Esophagus squamous epithelium (tissue), 5 donors: ENCODE results near the gene FAIM. TPM values are rescaled to one million over a fixed set of nuclear protein-coding genes. Genes with fewer than 3 reads are reported as not detected.

Experiments
- DNase-seq: peaks from one replicate; lab custom pipeline; 2025; lab: John Stamatoyannopoulos, UW
- H3K27ac ChIP-seq, 4 donors: fragments of 200-600 bp; sonication (generic); one replicate each; pipeline ENCODE4 v1.5.1; 2016 to 2019; ENCODE audit warnings: mild to moderate bottlenecking in 1 of 4
- H3K27me3 ChIP-seq, 4 donors: fragments of 200-600 bp; sonication (generic); 1 replicate in 3 of 4; 2 replicates in 1 of 4; pipeline versions ENCODE4 v1.5.1 to v1.6.0; 2017 to 2021; ENCODE audit warnings: antibody characterized with exemption in 1 of 4
- H3K36me3 ChIP-seq, 3 donors: fragments of 200-600 bp; sonication (generic); one replicate each; pipeline ENCODE4 v1.5.1; 2016 to 2019
- H3K4me1 ChIP-seq, 3 donors: fragments of 200-600 bp; sonication (generic); one replicate each; pipeline ENCODE4 v1.5.1; 2017 to 2019
- H3K4me3 ChIP-seq, 4 donors: fragments of 200-600 bp; sonication (generic); 1 replicate in 3 of 4; 2 replicates in 1 of 4; pipeline ENCODE4 v1.5.1; 2016 to 2019; ENCODE audit warnings: mild to moderate bottlenecking in 2 of 4, moderate library complexity in 1 of 4
- H3K9me3 ChIP-seq, 3 donors: fragments of 200-600 bp; sonication (generic); one replicate each; pipeline ENCODE4 v1.5.1; 2016 to 2019
- POLR2A ChIP-seq, 4 donors: fragments of 450-650 bp; IDR thresholded peaks; one replicate each; pipeline ENCODE4 v1.6.1; 2017; ENCODE audit warnings: antibody characterized with exemption in 4 of 4, mild to moderate bottlenecking in 4 of 4, moderate library complexity in 3 of 4
- WGBS, 2 donors: methylation state at CpG; one replicate each; pipeline ENCODE4 v1.1.5; 2018; 5-methylcytosine and 5-hydroxymethylcytosine counted together
- intact Hi-C: fragments of 100-400 bp; cut with DNase I; formaldehyde crosslinking; loops from one replicate; pipeline ENCODE4 v1.15.0; 2022
- total RNA-seq, 4 donors: library from RNA; depleted of rRNA; stranded (reverse); fragments of >200 nt; gene quantifications; one replicate each; pipeline ENCODE4 v1.1.0, GENCODE V29; 2016
- TF ChIP-seq, protein P1 (sequence below), 6 experiments: fragments of 450-650 bp in 4 of 6; fragments of 200-600 bp in 2 of 6; sonication (generic) in 2 of 6; IDR thresholded peaks; one replicate each; pipeline ENCODE4 v1.5.1; 2016 to 2019; ENCODE audit warnings: antibody characterized with exemption in 6 of 6, mild to moderate bottlenecking in 4 of 6, moderate library complexity in 4 of 6
- donor health status: DM: yes; HTN: yes; CAD: no.

Gene FAIM
- total RNA-seq, 4 donors from 2014 or later: 8.0 to 16.0 (median 11.1) TPM

DNA sequence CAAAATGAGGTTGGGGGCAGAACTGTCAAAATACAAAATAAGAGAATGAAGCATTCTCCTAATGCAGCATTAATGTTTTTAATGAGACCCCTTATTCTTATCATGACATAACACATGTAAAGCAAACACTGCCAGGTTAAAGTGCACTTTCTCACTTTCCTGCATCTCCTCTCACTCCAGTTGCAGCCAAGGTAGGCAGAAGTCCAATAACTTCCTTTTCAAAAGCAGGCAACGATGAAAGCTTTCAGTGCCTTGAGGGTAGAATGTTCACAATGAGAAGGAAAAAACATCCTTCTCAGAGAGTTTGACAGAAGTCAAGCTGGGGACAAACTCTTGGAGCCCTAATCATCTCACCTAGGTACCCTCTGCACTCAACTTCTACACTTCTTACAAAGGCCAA is 59.5 kb downstream of the FAIM start:
- WGBS, 2 donors: 31 to 39% methylated on average over 1 of the region's 1 CpG
- H3K4me3 ChIP-seq: no peak overlapping the region
- intact Hi-C loops: no loop called here

DNA sequence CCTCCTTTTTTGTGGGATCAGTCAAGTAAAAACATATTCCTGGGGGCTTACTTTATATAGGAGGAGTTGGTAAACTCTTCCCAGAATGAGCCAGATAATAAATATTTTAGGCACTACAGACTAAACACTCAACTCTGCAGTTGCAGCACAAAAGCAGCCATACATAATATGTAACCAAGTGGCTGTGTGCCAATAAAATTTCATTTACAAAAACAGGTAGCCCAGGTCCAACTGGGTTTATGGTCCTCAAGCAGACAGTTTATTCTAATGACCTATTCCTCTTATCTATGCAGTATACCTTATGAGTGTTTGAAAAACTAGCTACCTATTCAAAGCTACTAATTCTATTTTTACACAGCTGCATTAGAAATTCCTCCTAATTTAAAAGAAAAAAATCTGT is 61.8 kb downstream of the FAIM start:
- TF ChIP-seq, protein P1, sequence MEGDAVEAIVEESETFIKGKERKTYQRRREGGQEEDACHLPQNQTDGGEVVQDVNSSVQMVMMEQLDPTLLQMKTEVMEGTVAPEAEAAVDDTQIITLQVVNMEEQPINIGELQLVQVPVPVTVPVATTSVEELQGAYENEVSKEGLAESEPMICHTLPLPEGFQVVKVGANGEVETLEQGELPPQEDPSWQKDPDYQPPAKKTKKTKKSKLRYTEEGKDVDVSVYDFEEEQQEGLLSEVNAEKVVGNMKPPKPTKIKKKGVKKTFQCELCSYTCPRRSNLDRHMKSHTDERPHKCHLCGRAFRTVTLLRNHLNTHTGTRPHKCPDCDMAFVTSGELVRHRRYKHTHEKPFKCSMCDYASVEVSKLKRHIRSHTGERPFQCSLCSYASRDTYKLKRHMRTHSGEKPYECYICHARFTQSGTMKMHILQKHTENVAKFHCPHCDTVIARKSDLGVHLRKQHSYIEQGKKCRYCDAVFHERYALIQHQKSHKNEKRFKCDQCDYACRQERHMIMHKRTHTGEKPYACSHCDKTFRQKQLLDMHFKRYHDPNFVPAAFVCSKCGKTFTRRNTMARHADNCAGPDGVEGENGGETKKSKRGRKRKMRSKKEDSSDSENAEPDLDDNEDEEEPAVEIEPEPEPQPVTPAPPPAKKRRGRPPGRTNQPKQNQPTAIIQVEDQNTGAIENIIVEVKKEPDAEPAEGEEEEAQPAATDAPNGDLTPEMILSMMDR (IDR thresholded peaks at IDR 0.05): no peak
- no peak for TF ChIP-seq POLR2A (IDR thresholded peaks at IDR 0.05)
- intact Hi-C loops: no loop called here
- no peak for DNase-seq
- H3K4me1 ChIP-seq: peaks cover 0 to 10% (median 6%) of the 10 kb centered on the region in 3 donors
- peaks cover 0 to 48% (median 0%) of the 10 kb centered on the region in 3 donors for H3K36me3 ChIP-seq
- H3K27me3 ChIP-seq: no peaks in the 10 kb centered on the region
- no peak overlapping the region for H3K4me3 ChIP-seq
- H3K9me3 ChIP-seq: peaks cover 0 to 10% (median 4%) of the 10 kb centered on the region in 3 donors
- no peak overlapping the region for H3K27ac ChIP-seq

More for the DNA sequence above, 59.5 kb downstream of the FAIM start:
- Histone ChIP-seq H3K27ac (no peak overlapping the region), H3K9me3 (no peaks in the 10 kb centered on the region), H3K36me3 (peaks cover 0 to 54% (median 9%) of the 10 kb centered on the region in 3 donors), H3K4me1 (peaks cover 0 to 10% (median 0%) of the 10 kb centered on the region in 3 donors), H3K27me3 (no peaks in the 10 kb centered on the region)
- TF ChIP-seq POLR2A (IDR thresholded peaks at IDR 0.05): no peak
- TF ChIP-seq, protein P1 (IDR thresholded peaks at IDR 0.05): no peak
- DNase-seq: no peak

DNA sequence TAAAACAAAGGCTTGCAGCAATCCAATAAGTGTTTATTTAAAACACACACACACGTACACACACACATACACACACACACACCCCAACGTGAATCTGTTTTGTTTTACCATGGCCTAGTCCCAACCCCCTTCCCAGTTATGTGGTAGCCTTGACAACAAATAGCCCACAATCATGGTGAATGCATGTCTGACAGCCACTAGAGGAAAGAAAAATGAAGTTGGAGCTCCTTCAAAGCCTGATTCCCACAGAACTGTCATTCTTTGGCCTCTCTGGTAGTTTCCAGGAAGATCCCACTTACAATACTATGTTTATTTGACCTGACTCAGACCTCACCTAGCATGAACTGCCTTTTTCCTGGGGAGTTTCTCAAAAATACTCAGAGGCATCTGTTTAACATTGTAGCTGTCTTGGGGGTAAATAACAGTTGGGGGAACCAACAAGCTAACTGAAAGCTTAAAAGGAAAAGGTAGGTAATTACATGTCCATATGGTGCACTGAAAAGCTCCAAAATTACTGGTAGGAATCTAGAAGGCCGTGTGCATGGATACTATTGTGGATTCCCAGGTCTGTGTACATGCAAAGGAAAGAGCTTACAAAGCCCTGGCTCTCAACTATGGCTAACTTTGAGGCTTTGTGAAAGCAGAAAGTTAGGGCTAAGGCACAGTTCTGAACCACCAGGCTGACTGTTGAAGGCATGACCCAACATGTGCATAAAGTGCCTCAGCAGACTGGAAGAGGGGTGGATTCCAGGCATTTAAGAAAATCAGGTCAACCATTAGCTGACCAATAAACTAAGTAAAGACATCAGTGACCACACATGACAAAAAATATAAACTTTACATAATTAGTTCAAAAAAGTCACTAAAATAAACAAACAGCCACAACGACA is 65.3 kb downstream of the FAIM start:
- 54 to 55% methylated on average over 4 of the region's 4 CpGs for WGBS, 2 donors
- TF ChIP-seq, protein P1 (IDR thresholded peaks at IDR 0.05): no peak
- TF ChIP-seq POLR2A (IDR thresholded peaks at IDR 0.05): no peak
- no peak for DNase-seq

DNA sequence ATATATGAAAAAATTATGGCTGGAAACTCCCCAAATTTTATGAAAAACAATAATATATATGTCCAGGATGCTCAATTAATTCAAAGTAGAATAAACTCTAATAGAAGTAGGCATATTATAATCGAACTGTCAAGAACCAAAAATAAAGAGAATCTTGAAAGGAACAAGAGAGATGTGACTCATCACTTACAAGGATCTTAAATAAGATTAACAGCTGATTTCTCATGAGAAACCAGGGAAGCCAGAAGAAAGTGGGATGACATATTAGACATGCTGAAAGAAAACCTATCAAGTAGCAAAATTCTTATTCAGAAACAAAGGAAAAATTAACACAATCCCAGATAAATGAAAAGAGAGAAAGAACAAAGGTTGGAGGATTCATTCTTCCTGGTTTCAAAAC is 66.8 kb downstream of the FAIM start:
- Histone ChIP-seq H3K9me3 (peaks cover 4 to 29% (median 8%) of the 10 kb centered on the region in 3 donors), H3K36me3 (peaks cover 0 to 67% (median 8%) of the 10 kb centered on the region in 3 donors), H3K4me1 (peaks cover 0 to 6% (median 5%) of the 10 kb centered on the region in 3 donors), H3K27ac (no peak overlapping the region), H3K4me3 (no peak overlapping the region), H3K27me3 (no peaks in the 10 kb centered on the region)
- 81 to 86% methylated on average over 1 of the region's 1 CpG for WGBS, 2 donors
- TF ChIP-seq, protein P1 (IDR thresholded peaks at IDR 0.05): no peak
- no peak for TF ChIP-seq POLR2A (IDR thresholded peaks at IDR 0.05)
- DNase-seq: no peak
- intact Hi-C loops: no loop called here

More for the DNA sequence above, 65.3 kb downstream of the FAIM start:
- H3K4me3 ChIP-seq: no peak overlapping the region
- H3K9me3 ChIP-seq: peaks cover 4 to 29% (median 8%) of the 10 kb centered on the region in 3 donors
- no peak overlapping the region for H3K27ac ChIP-seq
- no peaks in the 10 kb centered on the region for H3K27me3 ChIP-seq
- peaks cover 0 to 52% (median 8%) of the 10 kb centered on the region in 3 donors for H3K36me3 ChIP-seq
- intact Hi-C loops: no loop called here
- H3K4me1 ChIP-seq: peaks cover 0 to 10% (median 6%) of the 10 kb centered on the region in 3 donors

DNA sequence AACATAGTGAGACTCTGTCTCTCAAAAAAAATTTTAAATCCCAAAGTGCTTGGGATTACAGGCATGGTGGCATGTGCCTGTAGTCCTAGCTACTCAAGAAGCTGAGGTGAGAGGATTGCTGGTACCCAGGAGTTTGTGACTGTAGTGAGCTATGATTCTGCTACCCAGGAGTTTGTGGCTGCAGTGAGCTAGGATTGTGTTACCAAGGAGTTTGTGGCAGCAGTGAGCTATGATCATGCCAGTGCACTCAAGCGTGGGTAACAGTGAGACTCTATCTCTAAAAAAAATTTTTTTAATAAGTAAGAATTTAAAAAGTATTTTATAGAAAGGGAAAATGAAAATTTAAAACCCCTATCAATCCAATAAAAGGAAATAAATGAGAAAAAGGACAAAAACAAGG is 69.5 kb downstream of the FAIM start:
- Histone ChIP-seq H3K4me3 (no peak overlapping the region), H3K36me3 (peaks cover 0 to 94% (median 8%) of the 10 kb centered on the region in 3 donors), H3K9me3 (peaks cover 4 to 29% (median 8%) of the 10 kb centered on the region in 3 donors), H3K27ac (no peak overlapping the region), H3K27me3 (no peaks in the 10 kb centered on the region), H3K4me1 (peaks cover 0 to 6% (median 0%) of the 10 kb centered on the region in 3 donors)
- TF ChIP-seq, protein P1 (IDR thresholded peaks at IDR 0.05): no peak
- no peak for TF ChIP-seq POLR2A (IDR thresholded peaks at IDR 0.05)
- intact Hi-C loops: no loop called here
- 93 to 96% methylated on average over 1 of the region's 1 CpG for WGBS, 2 donors
- no peak for DNase-seq
